ENCODE results near the gene MAD1L1.

Gene MAD1L1

GRCh38 chr7:1798191-1798590 is 434.6 kb downstream of the MAD1L1 start:
- H3K27ac ChIP-seq (ENCODE audit: insufficient read depth in 1 of 2, low read depth in 1 of 2, low read length in 2 of 2, poor library complexity in 1 of 2, severe bottlenecking in 2 of 2), result no peak overlapping the region
- no CpG with 5 or more reads among the region's 3 CpGs for WGBS (ENCODE audit: insufficient coverage)
- H3K36me3 ChIP-seq (ENCODE audit: control insufficient read depth in 4 of 4, insufficient read depth in 4 of 4, low read length in 3 of 4), result no peaks in the 10 kb centered on the region
- peaks cover 0 to 4% (median 0%) of the 10 kb centered on the region in 5 experiments for H3K27me3 ChIP-seq (replicated peaks in 2 of 5; ENCODE audit: control insufficient read depth in 4 of 5, insufficient read depth in 5 of 5, low read length in 4 of 5)
- peaks cover 5 to 33% (median 13%) of the 10 kb centered on the region in 5 experiments for H3K9me3 ChIP-seq (ENCODE audit: control extremely low read depth in 1 of 5, control insufficient read depth in 4 of 5, insufficient read depth in 2 of 5, low read depth in 1 of 5, low read length in 4 of 5)
- no peak overlapping the region for H3K4me3 ChIP-seq (ENCODE audit: control insufficient read depth in 1 of 7, extremely low read depth in 1 of 7, insufficient read depth in 4 of 7, low read depth in 2 of 7, low read length in 6 of 7)
- H3K4me1 ChIP-seq (ENCODE audit: control extremely low read depth in 1 of 4, control insufficient read depth in 4 of 4, insufficient read depth in 4 of 4, low read length in 3 of 4), result no peaks in the 10 kb centered on the region
- DNase-seq, result no peak
- ChIA-PET CTCF (no interaction called here), POLR2A (no interaction called here)

GRCh38 chr7:1794888-1795542 is 437.7 kb downstream of the MAD1L1 start:
- no CpG with 5 or more reads among the region's 1 CpG for WGBS (ENCODE audit: insufficient coverage)
- no peaks in the 10 kb centered on the region for H3K4me1 ChIP-seq (ENCODE audit: control extremely low read depth in 1 of 4, control insufficient read depth in 4 of 4, insufficient read depth in 4 of 4, low read length in 3 of 4)
- peaks cover 0 to 2% (median 0%) of the 10 kb centered on the region in 5 experiments for H3K27me3 ChIP-seq (replicated peaks in 2 of 5; ENCODE audit: control insufficient read depth in 4 of 5, insufficient read depth in 5 of 5, low read length in 4 of 5)
- ChIA-PET CTCF (no interaction called here), POLR2A (no interaction called here)
- no peaks in the 10 kb centered on the region for H3K36me3 ChIP-seq (ENCODE audit: control insufficient read depth in 4 of 4, insufficient read depth in 4 of 4, low read length in 3 of 4)
- H3K4me3 ChIP-seq (ENCODE audit: control insufficient read depth in 1 of 7, extremely low read depth in 1 of 7, insufficient read depth in 4 of 7, low read depth in 2 of 7, low read length in 6 of 7), result no peak overlapping the region
- no peak overlapping the region for H3K27ac ChIP-seq (ENCODE audit: insufficient read depth in 1 of 2, low read depth in 1 of 2, low read length in 2 of 2, poor library complexity in 1 of 2, severe bottlenecking in 2 of 2)
- H3K9me3 ChIP-seq (ENCODE audit: control extremely low read depth in 1 of 5, control insufficient read depth in 4 of 5, insufficient read depth in 2 of 5, low read depth in 1 of 5, low read length in 4 of 5), result peaks cover 5 to 36% (median 13%) of the 10 kb centered on the region in 5 experiments
- DNase-seq, result no peak

GRCh38 chr7:1787681-1788235 is 445.0 kb downstream of the MAD1L1 start:
- no peaks in the 10 kb centered on the region for H3K36me3 ChIP-seq (ENCODE audit: control insufficient read depth in 4 of 4, insufficient read depth in 4 of 4, low read length in 3 of 4)
- POLR2A ChIA-PET, result no interaction called here
- no peaks in the 10 kb centered on the region for H3K4me1 ChIP-seq (ENCODE audit: control extremely low read depth in 1 of 4, control insufficient read depth in 4 of 4, insufficient read depth in 4 of 4, low read length in 3 of 4)
- no peak overlapping the region for H3K27ac ChIP-seq (ENCODE audit: insufficient read depth in 1 of 2, low read depth in 1 of 2, low read length in 2 of 2, poor library complexity in 1 of 2, severe bottlenecking in 2 of 2)
- DNase-seq, result no peak
- H3K27me3 ChIP-seq (replicated peaks in 2 of 5; ENCODE audit: control insufficient read depth in 4 of 5, insufficient read depth in 5 of 5, low read length in 4 of 5), result peaks cover 0 to 2% (median 0%) of the 10 kb centered on the region in 5 experiments
- WGBS (ENCODE audit: insufficient coverage), result 90% methylated on average over 18 of the region's 18 CpGs
- CTCF ChIA-PET, result no interaction called here
- H3K4me3 ChIP-seq (ENCODE audit: control insufficient read depth in 1 of 7, extremely low read depth in 1 of 7, insufficient read depth in 4 of 7, low read depth in 2 of 7, low read length in 6 of 7), result no peak overlapping the region
- peaks cover 0 to 17% (median 5%) of the 10 kb centered on the region in 5 experiments for H3K9me3 ChIP-seq (ENCODE audit: control extremely low read depth in 1 of 5, control insufficient read depth in 4 of 5, insufficient read depth in 2 of 5, low read depth in 1 of 5, low read length in 4 of 5)

- ChIA-PET POLR2A (no interaction called here), CTCF (no interaction called here)
- Histone ChIP-seq H3K4me3 (ENCODE audit: control insufficient read depth in 1 of 7, extremely low read depth in 1 of 7, insufficient read depth in 4 of 7, low read depth in 2 of 7, low read length in 6 of 7) (no peak overlapping the region), H3K27me3 (replicated peaks in 2 of 5; ENCODE audit: control insufficient read depth in 4 of 5, insufficient read depth in 5 of 5, low read length in 4 of 5) (peaks cover 0 to 2% (median 0%) of the 10 kb centered on the region in 5 experiments), H3K36me3 (ENCODE audit: control insufficient read depth in 4 of 4, insufficient read depth in 4 of 4, low read length in 3 of 4) (no peaks in the 10 kb centered on the region), H3K27ac (ENCODE audit: insufficient read depth in 1 of 2, low read depth in 1 of 2, low read length in 2 of 2, poor library complexity in 1 of 2, severe bottlenecking in 2 of 2) (no peak overlapping the region), H3K9me3 (ENCODE audit: control extremely low read depth in 1 of 5, control insufficient read depth in 4 of 5, insufficient read depth in 2 of 5, low read depth in 1 of 5, low read length in 4 of 5) (peaks cover 0 to 14% (median 5%) of the 10 kb centered on the region in 5 experiments), H3K4me1 (ENCODE audit: control extremely low read depth in 1 of 4, control insufficient read depth in 4 of 4, insufficient read depth in 4 of 4, low read length in 3 of 4) (no peaks in the 10 kb centered on the region)
- no peak for DNase-seq
- 91% methylated on average over 9 of the region's 9 CpGs for WGBS (ENCODE audit: insufficient coverage)
These were observed 445.5 kb downstream of the MAD1L1 start for GRCh38 chr7:1787241-1787640.

- no peak for DNase-seq
- no peak overlapping the region for H3K4me3 ChIP-seq (ENCODE audit: control insufficient read depth in 1 of 7, extremely low read depth in 1 of 7, insufficient read depth in 4 of 7, low read depth in 2 of 7, low read length in 6 of 7)
- peaks cover 0 to 2% (median 0%) of the 10 kb centered on the region in 5 experiments for H3K27me3 ChIP-seq (replicated peaks in 2 of 5; ENCODE audit: control insufficient read depth in 4 of 5, insufficient read depth in 5 of 5, low read length in 4 of 5)
- no peaks in the 10 kb centered on the region for H3K4me1 ChIP-seq (ENCODE audit: control extremely low read depth in 1 of 4, control insufficient read depth in 4 of 4, insufficient read depth in 4 of 4, low read length in 3 of 4)
- POLR2A ChIA-PET, result no interaction called here
- 100% methylated on average over 3 of the region's 3 CpGs for WGBS (ENCODE audit: insufficient coverage)
- no peaks in the 10 kb centered on the region for H3K36me3 ChIP-seq (ENCODE audit: control insufficient read depth in 4 of 4, insufficient read depth in 4 of 4, low read length in 3 of 4)
- CTCF ChIA-PET, result no interaction called here
- H3K27ac ChIP-seq (ENCODE audit: insufficient read depth in 1 of 2, low read depth in 1 of 2, low read length in 2 of 2, poor library complexity in 1 of 2, severe bottlenecking in 2 of 2), result no peak overlapping the region
- peaks cover 0 to 8% (median 5%) of the 10 kb centered on the region in 5 experiments for H3K9me3 ChIP-seq (ENCODE audit: control extremely low read depth in 1 of 5, control insufficient read depth in 4 of 5, insufficient read depth in 2 of 5, low read depth in 1 of 5, low read length in 4 of 5)
These were observed 446.9 kb downstream of the MAD1L1 start for GRCh38 chr7:1785839-1786238.

GRCh38 chr7:1781369-1781768 is 451.4 kb downstream of the MAD1L1 start:
- no peak for DNase-seq
- ChIA-PET CTCF (no interaction called here), POLR2A (no interaction called here)
- Histone ChIP-seq H3K27me3 (replicated peaks in 2 of 5; ENCODE audit: control insufficient read depth in 4 of 5, insufficient read depth in 5 of 5, low read length in 4 of 5) (no peaks in the 10 kb centered on the region), H3K9me3 (ENCODE audit: control extremely low read depth in 1 of 5, control insufficient read depth in 4 of 5, insufficient read depth in 2 of 5, low read depth in 1 of 5, low read length in 4 of 5) (peaks cover 0 to 15% (median 13%) of the 10 kb centered on the region in 5 experiments), H3K4me1 (ENCODE audit: control extremely low read depth in 1 of 4, control insufficient read depth in 4 of 4, insufficient read depth in 4 of 4, low read length in 3 of 4) (no peaks in the 10 kb centered on the region), H3K27ac (ENCODE audit: insufficient read depth in 1 of 2, low read depth in 1 of 2, low read length in 2 of 2, poor library complexity in 1 of 2, severe bottlenecking in 2 of 2) (no peak overlapping the region), H3K36me3 (ENCODE audit: control insufficient read depth in 4 of 4, insufficient read depth in 4 of 4, low read length in 3 of 4) (no peaks in the 10 kb centered on the region), H3K4me3 (ENCODE audit: control insufficient read depth in 1 of 7, extremely low read depth in 1 of 7, insufficient read depth in 4 of 7, low read depth in 2 of 7, low read length in 6 of 7) (no peak overlapping the region)
- 99% methylated on average over 9 of the region's 12 CpGs for WGBS (ENCODE audit: insufficient coverage)

- ChIA-PET POLR2A (no interaction called here), CTCF (no interaction called here)
- Histone ChIP-seq H3K4me3 (ENCODE audit: control insufficient read depth in 1 of 7, extremely low read depth in 1 of 7, insufficient read depth in 4 of 7, low read depth in 2 of 7, low read length in 6 of 7) (no peak overlapping the region), H3K36me3 (ENCODE audit: control insufficient read depth in 4 of 4, insufficient read depth in 4 of 4, low read length in 3 of 4) (no peaks in the 10 kb centered on the region), H3K4me1 (ENCODE audit: control extremely low read depth in 1 of 4, control insufficient read depth in 4 of 4, insufficient read depth in 4 of 4, low read length in 3 of 4) (no peaks in the 10 kb centered on the region), H3K27ac (ENCODE audit: insufficient read depth in 1 of 2, low read depth in 1 of 2, low read length in 2 of 2, poor library complexity in 1 of 2, severe bottlenecking in 2 of 2) (no peak overlapping the region), H3K27me3 (replicated peaks in 2 of 5; ENCODE audit: control insufficient read depth in 4 of 5, insufficient read depth in 5 of 5, low read length in 4 of 5) (no peaks in the 10 kb centered on the region), H3K9me3 (ENCODE audit: control extremely low read depth in 1 of 5, control insufficient read depth in 4 of 5, insufficient read depth in 2 of 5, low read depth in 1 of 5, low read length in 4 of 5) (peaks cover 0 to 13% (median 9%) of the 10 kb centered on the region in 5 experiments)
- DNase-seq, result no peak
- 85% methylated on average over 9 of the region's 14 CpGs for WGBS (ENCODE audit: insufficient coverage)
These were observed 453.3 kb downstream of the MAD1L1 start for GRCh38 chr7:1779445-1779844.

Data from common myeloid progenitor, CD34-positive (primary cell).